A673 (cell line): ENCODE results near the gene ASB5. TPM values are rescaled to one million over a fixed set of nuclear protein-coding genes. Genes with fewer than 3 reads are reported as not detected.

Source experiments
- BruUV-seq: library from RNA; stranded (reverse); fragments of 400-500 nt; replicated peaks from 2 replicates; lab custom pipeline; 2021; lab: Mats Ljungman, UMichigan
- CTCF ChIA-PET: fragments of 300-600 bp; sonication (Branson Sonifier 250); formaldehyde crosslinking; loops from one replicate; lab custom pipeline; 2022; ENCODE audit warnings: antibody characterized with exemption; lab: Charles Lee
- POLR2A ChIA-PET: fragments of 300-600 bp; sonication (Branson Sonifier 250); formaldehyde crosslinking; loops from one replicate; lab custom pipeline; 2022; ENCODE audit warnings: antibody characterized with exemption; ENCODE audit not compliant: low non-redundant PET; lab: Charles Lee
- DNase-seq: peaks from one replicate; pipeline ENCODE4 v3.0.0-alpha.2; 2015; ENCODE audit warnings: low spot score
- H3K27ac ChIP-seq: fragments of 200-600 bp; sonication (generic); 2 replicates; pipeline ENCODE4 v1.5.1; 2016; ENCODE audit warnings: mixed run types, low read depth, mild to moderate bottlenecking, mixed read lengths, antibody characterized with exemption, low read length; ENCODE audit not compliant: poor library complexity, severe bottlenecking
- H3K27me3 ChIP-seq: fragments of 200-600 bp; sonication (generic); replicated peaks from 2 replicates; pipeline ENCODE4 v1.6.1; 2017; ENCODE audit warnings: mixed run types, low read depth, mild to moderate bottlenecking, mixed read lengths, antibody characterized with exemption, low read length; ENCODE audit not compliant: insufficient read depth, poor library complexity
- H3K36me3 ChIP-seq: fragments of 200-600 bp; sonication (generic); 2 replicates; pipeline ENCODE4 v1.6.1; 2016; ENCODE audit warnings: mixed run types, mild to moderate bottlenecking, mixed read lengths, antibody characterized with exemption, low read length; ENCODE audit not compliant: insufficient read depth, poor library complexity, severe bottlenecking
- H3K4me1 ChIP-seq: fragments of 200-600 bp; sonication (generic); 2 replicates; pipeline ENCODE4 v1.6.1; 2017; ENCODE audit warnings: mixed run types, mild to moderate bottlenecking, mixed read lengths, antibody characterized with exemption, low read length; ENCODE audit not compliant: insufficient read depth, poor library complexity, severe bottlenecking
- H3K4me3 ChIP-seq: fragments of 200-600 bp; sonication (generic); 2 replicates; pipeline ENCODE4 v1.5.1; 2016; ENCODE audit warnings: low read depth, mixed run types, mild to moderate bottlenecking, mixed read lengths, low read length; ENCODE audit not compliant: poor library complexity, severe bottlenecking
- H3K9me3 ChIP-seq: fragments of 200-600 bp; sonication (generic); 2 replicates; pipeline ENCODE4 v1.6.1; 2016; ENCODE audit warnings: mixed run types, low read depth, mild to moderate bottlenecking, mixed read lengths, antibody characterized with exemption, low read length; ENCODE audit not compliant: poor library complexity, severe bottlenecking
- EZH2 ChIP-seq: fragments of 200-600 bp; sonication (generic); IDR thresholded peaks from 2 replicates; pipeline ENCODE4 v1.6.1; 2017; ENCODE audit warnings: borderline replicate concordance, low read depth, mild to moderate bottlenecking, mixed read lengths, antibody characterized with exemption, low read length; ENCODE audit not compliant: poor library complexity, severe bottlenecking
- intact Hi-C: fragments of 100-400 bp; cut with micrococcal nuclease; formaldehyde crosslinking; loops from one replicate; pipeline ENCODE4 v1.10.0; 2022; ENCODE audit not compliant: unreplicated experiment
- total RNA-seq: library from RNA; stranded (reverse); gene quantifications from 2 replicates; pipeline ENCODE4 v1.2.3, GENCODE V29; 2021
- TF ChIP-seq, protein P1 (sequence below): fragments of 300-800, 200-600 bp; sonication (generic); conservative IDR thresholded peaks from 2 replicates; pipeline ENCODE4 v1.5.1; 2017; ENCODE audit warnings: low read depth, mild to moderate bottlenecking, antibody characterized with exemption, low read length, moderate library complexity, mixed read lengths

Gene ASB5
- total RNA-seq, 1 experiment from 2014 or later = not detected

DNA sequence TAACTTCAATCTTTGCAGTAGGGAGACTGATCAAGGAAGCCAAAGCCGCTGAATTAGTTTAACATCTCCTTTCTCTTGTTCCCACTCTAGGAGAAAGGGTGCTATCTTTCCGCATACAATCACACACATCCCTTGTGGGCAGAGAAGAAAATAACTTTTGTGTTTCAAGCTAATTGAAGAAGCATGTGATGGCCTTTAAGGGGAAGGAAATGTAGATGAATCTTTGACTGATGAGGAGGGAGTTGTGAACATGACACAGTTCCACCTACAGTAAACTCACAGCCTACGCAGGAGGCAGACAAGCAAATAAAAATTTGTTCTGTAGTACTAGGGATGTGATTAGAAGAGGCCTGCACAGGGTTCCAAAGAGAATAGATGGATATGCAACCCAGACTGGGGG is 58.9 kb downstream of the ASB5 start:
- no peaks in the 10 kb centered on the region for H3K4me1 ChIP-seq
- H3K9me3 ChIP-seq = no peaks in the 10 kb centered on the region
- ChIA-PET POLR2A (no interaction called here), CTCF (no interaction called here)
- no TSS peak for BruUV-seq
- H3K4me3 ChIP-seq = no peak overlapping the region
- no peaks in the 10 kb centered on the region for H3K27me3 ChIP-seq
- DNase-seq = no peak
- intact Hi-C loops = no loop called here
- H3K36me3 ChIP-seq = no peaks in the 10 kb centered on the region
- H3K27ac ChIP-seq = no peak overlapping the region
- no peak for TF ChIP-seq EZH2
- TF ChIP-seq, protein P1, sequence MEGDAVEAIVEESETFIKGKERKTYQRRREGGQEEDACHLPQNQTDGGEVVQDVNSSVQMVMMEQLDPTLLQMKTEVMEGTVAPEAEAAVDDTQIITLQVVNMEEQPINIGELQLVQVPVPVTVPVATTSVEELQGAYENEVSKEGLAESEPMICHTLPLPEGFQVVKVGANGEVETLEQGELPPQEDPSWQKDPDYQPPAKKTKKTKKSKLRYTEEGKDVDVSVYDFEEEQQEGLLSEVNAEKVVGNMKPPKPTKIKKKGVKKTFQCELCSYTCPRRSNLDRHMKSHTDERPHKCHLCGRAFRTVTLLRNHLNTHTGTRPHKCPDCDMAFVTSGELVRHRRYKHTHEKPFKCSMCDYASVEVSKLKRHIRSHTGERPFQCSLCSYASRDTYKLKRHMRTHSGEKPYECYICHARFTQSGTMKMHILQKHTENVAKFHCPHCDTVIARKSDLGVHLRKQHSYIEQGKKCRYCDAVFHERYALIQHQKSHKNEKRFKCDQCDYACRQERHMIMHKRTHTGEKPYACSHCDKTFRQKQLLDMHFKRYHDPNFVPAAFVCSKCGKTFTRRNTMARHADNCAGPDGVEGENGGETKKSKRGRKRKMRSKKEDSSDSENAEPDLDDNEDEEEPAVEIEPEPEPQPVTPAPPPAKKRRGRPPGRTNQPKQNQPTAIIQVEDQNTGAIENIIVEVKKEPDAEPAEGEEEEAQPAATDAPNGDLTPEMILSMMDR = no peak

- Histone ChIP-seq H3K27me3 (no peaks in the 10 kb centered on the region), H3K4me3 (no peak overlapping the region), H3K36me3 (no peaks in the 10 kb centered on the region), H3K9me3 (no peaks in the 10 kb centered on the region), H3K27ac (no peak overlapping the region), H3K4me1 (no peaks in the 10 kb centered on the region)
- intact Hi-C loops = no loop called here
- no peak for TF ChIP-seq EZH2
- TF ChIP-seq, protein P1 = no peak
- ChIA-PET CTCF (no interaction called here), POLR2A (no interaction called here)
- no peak for DNase-seq
- no TSS peak for BruUV-seq
These were observed 59.5 kb downstream of the ASB5 start for GRCh38 chr4:176209535-176209934.

DNA sequence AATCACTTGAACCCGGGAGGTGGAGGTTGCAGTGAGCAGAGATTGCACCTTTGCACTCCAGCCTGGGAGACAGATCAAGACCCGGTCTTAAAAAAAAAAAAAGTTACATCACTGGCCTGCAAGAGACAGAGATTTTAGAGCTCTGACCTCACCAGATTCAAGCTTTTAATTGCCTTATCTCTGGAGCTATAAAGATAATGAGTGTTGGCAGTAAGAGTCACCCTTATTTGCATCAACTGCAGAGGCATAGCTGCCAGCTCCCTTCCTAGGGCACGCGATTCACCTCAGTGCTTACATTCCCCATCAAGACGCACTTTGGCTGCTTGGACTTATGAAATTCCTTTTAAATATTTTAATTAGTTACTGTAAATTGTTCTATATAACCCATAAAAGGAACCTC is 61.2 kb downstream of the ASB5 start:
- H3K36me3 ChIP-seq = no peaks in the 10 kb centered on the region
- H3K4me1 ChIP-seq = no peaks in the 10 kb centered on the region
- no TSS peak for BruUV-seq
- H3K9me3 ChIP-seq = no peaks in the 10 kb centered on the region
- no peak for TF ChIP-seq EZH2
- TF ChIP-seq, protein P1 = no peak
- no peak overlapping the region for H3K27ac ChIP-seq
- ChIA-PET POLR2A (no interaction called here), CTCF (no interaction called here)
- DNase-seq = no peak
- H3K4me3 ChIP-seq = no peak overlapping the region
- no peaks in the 10 kb centered on the region for H3K27me3 ChIP-seq
- intact Hi-C loops = no loop called here
